Measurements from ENCODE around the gene GINS2.

Gene GINS2

DNA sequence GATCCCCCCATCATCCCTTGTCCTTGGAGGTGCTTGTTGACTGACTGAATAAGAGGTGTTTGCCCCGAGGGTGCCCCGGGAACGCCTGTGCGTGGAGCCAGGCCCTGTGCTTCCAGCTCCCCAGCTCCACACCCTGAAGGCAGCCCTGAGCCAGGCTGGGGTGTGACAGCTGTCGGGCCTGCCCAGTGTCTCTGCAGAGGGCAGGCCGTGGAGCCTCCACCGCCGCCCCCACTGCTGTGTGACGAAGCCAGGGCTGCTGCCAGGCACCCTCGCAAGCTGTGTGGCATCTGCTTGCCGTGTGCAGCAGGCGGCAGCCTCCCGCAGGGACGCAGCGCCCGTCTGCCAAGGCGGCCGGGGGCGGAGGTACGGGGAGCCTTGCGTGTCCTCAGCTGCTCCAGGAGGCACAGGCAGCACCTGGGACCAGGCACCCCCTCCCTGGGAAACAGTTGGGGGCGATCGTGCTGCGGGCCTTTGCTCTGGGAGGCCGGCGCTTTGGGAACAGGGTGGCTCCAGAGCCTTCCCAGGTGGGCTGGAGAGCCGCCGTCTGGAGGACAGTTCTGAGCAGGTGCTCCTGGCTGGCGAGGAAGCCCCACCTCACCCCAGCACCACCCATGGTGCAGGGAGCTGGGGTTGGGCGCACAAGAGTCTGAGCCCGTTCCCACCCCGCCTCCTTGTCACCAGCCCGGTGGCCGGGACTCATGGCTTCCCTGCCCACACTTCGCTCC lies 49.1 kb downstream of the GINS2 start:
- peak; percentile 73 for DNase-seq (ENCODE audit: low spot score)

GRCh38 chr16:85638695-85639409 lies 49.9 kb downstream of the GINS2 start:
- no peak for DNase-seq (ENCODE audit: low spot score)

GRCh38 chr16:85637808-85638647 lies 50.7 kb downstream of the GINS2 start:
- DNase-seq (ENCODE audit: low spot score): no peak

DNA sequence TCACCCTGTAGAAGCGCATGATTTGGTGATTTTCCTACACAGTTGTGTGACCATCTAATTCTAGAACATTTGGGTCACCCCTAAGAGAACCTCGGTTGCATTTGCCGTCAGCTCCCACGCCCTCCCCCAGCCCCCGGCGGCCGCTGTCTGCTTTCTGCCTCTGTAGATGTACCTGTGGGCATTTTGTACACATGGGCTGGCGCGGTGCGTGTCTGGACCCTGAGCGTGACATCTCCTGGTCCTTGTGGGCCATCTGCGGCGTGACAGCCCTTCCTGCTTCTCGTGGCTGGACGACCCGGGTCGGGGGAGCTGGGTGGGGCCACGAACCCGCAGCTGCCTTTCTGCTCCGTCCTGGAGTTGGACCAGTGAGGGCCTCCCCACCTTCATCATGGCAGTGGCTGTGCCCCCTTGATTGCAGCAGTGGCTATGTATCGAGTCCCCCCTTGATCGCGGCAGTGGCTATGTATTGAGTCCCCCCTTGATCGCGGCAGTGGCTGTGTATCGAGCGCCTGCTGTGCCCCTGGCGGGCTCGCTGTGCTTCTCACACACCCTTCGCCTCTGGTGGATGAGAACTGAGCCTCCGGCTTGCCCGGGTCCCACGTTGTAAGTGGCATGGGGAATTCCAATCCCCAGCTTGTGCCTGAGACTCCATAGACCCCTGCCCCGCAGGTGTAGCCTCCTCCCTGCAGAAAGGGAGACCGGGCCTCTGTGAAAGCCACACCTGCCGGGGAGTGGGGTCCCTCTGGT lies 51.5 kb downstream of the GINS2 start:
- no peak for DNase-seq (ENCODE audit: low spot score)

DNA sequence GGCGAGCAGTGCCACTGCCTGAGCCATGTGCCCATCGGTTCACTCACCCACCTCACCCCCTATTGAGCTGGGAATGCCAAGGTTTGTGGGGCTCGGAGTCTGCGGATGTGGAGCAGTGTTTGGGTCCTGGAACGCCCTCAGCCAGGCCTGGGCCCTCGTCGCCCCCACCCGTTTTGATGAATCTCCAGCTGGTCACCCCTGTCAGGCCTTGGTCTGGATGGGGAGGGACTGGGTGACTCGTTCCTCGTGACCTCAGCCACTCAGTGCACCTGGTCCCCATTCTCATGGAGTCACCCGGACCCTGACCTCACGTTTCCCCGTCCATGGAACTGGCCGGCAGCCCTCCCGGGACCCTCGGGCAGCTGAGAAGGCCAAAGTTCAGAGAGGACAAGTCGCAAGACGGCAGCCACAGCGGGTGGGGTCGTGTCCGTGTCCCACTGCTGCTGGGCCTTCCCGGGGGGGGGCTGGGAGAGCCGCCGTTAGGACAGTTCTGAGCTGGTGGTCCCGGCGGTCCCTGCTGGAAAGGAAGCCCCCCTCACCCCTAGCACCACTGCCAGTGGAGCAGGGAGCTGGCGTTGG lies 52.4 kb downstream of the GINS2 start:
- no peak for DNase-seq (ENCODE audit: low spot score)

- no peak for DNase-seq (ENCODE audit: low spot score)
Observed at GRCh38 chr16:85635545-85636140, 53.1 kb downstream of the GINS2 start.

GRCh38 chr16:85634747-85635544 lies 53.8 kb downstream of the GINS2 start:
- no peak for DNase-seq (ENCODE audit: low spot score)

DNA sequence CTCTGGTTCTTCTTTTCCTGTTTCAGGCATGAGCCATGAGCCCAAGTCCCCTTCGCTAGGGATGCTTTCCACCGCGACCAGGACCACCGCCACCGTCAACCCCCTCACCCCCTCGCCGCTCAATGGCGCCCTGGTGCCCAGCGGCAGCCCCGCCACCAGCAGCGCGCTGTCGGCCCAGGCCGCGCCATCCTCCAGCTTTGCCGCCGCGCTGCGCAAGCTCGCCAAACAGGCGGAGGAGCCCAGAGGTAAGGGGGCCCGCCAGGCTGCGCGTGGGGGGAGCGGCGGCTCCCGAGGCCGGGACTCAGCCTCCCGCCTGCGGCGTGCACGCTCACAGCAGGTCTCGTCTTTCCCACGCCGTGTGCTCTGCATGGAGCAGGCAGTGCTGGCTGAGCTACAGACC lies 54.9 kb downstream of the GINS2 start:
- no peak for DNase-seq (ENCODE audit: low spot score)

GRCh38 chr16:85633438-85633743 lies 55.4 kb downstream of the GINS2 start:
- DNase-seq (ENCODE audit: low spot score): no peak

DNA sequence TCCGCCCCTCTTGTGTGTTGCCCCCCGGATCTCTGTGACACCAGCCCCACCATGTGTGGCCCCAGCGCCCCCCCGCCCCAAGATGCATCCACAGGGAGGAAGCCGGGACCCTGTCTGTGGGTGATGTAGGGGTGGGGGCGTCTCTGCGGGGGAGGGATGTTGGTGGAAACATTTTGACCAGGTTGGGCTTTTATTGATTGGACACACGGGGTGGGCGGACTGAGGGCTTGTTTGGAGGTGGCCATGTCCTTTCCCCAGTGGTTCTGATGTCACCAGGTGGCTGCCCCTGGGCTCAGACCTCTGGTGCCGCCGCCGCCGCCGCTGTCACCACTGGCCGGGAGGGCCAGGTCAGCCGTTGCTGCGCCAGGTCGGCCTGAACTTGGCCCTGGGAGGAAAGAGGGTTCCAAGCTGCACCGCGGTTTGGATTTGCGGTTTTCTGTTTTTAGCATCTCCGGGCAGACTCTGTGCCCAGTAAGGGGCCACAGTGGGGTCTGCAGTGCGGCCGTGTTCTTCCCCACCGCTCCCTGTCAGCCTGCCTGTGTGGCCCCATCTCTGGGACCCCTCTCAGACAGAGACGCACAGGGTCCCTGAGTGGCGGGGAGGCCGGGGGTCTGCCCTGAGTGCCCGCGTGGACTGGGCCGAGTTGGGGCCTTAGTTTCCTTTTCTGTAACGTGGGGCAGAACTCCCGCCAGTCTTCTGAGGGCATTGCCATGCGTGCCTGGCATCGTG lies 55.9 kb downstream of the GINS2 start:
- no peak for DNase-seq (ENCODE audit: low spot score)

DNA sequence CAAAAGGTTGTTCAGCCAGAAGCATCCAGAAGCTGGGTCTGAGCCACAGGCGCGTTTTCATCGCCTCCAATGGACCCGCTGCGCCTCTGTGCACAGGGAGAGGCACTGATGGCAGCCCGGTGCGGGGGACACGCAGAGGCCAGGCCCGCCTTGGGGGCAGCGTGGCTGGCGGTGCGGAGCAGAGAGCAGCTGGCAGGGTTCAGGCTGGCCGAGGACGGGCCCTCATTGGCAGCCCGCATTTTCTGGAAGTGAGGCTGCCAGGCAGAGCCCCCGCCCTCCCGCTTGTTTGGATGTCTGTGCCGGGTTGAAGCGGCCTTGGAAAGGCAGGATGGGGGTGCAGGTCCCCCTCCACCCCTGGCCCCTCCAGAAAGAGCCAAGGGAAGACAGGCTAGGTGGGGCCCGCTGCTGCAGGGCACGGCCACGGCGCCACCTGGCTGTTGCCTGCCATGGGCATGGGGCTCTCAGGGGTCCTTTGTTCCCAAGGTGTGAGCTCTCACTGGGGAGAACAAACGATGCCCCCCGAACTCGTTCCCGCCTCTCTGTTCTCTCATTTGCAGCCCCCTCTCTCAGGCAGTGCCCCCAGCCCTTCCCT lies 56.9 kb downstream of the GINS2 start:
- DNase-seq (ENCODE audit: low spot score): no peak

GRCh38 chr16:85631230-85631629 lies 57.5 kb downstream of the GINS2 start:
- DNase-seq (ENCODE audit: low spot score): no peak

- DNase-seq (ENCODE audit: low spot score): no peak
Observed at GRCh38 chr16:85629853-85630252, 58.9 kb downstream of the GINS2 start.

- DNase-seq (ENCODE audit: low spot score): no peak
Observed at GRCh38 chr16:85629326-85629725, 59.4 kb downstream of the GINS2 start.

GRCh38 chr16:85628645-85629044 lies 60.1 kb downstream of the GINS2 start:
- no peak for DNase-seq (ENCODE audit: low spot score)

GRCh38 chr16:85628265-85628556 lies 60.5 kb downstream of the GINS2 start:
- no peak for DNase-seq (ENCODE audit: low spot score)

DNA sequence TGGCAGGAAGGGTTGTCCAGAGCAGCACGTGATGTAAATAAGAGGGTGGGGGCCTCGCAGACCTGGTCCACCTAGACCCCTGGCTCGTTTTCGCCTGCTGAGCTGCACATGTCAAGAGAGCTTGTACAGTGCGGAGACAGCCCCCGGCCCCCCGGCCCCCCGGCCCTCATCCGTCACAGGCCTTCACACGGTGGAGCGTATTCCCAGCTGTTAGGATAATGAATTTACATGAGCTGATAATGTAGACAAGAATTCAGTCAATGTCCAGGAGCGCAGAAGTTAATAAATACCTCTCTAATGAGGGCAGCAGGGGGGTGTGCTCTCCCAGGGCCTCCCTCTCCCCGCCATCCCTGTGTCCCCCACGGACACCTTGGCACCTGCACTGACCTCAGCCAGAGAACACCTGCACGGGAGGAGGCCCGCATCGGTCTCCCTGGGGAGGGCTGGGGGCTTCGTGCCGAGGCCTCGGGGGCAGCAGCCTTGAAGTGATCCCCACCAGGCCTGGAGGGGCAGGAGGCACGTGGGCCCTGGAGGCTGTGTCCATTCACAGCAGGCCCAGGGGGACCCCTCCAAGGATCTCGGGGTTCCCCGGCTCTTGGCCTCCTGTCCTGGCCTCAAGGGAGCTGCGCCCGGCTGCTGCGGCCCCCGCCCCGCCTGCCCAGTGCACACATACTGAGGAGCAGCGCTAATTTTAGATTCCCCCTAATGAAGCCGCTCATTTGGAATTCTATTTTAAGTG lies 61.1 kb downstream of the GINS2 start:
- DNase-seq (ENCODE audit: low spot score): no peak

DNA sequence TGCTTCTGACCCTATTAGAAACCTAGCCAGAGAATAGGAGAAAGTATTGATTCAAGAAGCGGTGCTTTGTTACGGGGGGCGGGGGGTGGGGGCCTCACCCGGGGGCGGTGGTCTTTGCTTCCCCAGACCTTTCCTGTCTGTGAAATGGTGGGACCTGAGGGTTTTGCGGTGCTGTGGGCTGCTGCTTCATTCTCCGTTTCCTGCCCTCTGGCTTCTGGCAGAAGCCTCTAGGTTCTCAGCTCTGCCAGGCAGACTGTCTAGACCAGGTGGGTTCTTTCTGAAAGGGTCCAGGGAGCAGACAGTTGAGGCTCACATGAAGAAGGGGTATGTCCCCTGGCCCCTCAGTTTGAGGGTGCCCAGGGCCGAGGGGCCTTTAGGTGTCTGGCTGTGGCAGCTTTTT lies 61.7 kb downstream of the GINS2 start:
- DNase-seq (ENCODE audit: low spot score): no peak
